Measurements from ENCODE around the gene FARSA.
A peak's percentile ranks its signal among the peaks of the same experiment; 100 is the strongest.

GRCh38 chr19:12933287-12934072 is at the start of gene FARSA:
- TF ChIP-seq POLR2A (IDR thresholded peaks at IDR 0.05; ENCODE audit: low read depth, low read length) (peak; percentile 95), POLR2AphosphoS5 (IDR thresholded peaks at IDR 0.05; ENCODE audit: low read depth, low read length) (peak; percentile 91)

Data from GM12891 (cell line).